GM18519 (cell line): ENCODE measurements around the gene FOXO3B.
A peak's percentile ranks its signal among the peaks of the same experiment; 100 is the strongest.
"Not testable (repeated sequence)": the region's sequence is repeated elsewhere in the genome, so short reads cannot be mapped to it uniquely, and the experiment has no call there.

Experiments used
- ATAC-seq: cut with Tn5 transposase; IDR thresholded peaks from one replicate; pipeline ENCODE4 v1.9.1; 2021; ENCODE audit warnings: mild to moderate bottlenecking, moderate library complexity; ENCODE audit not compliant: unreplicated experiment, low FRiP score

FOXO3B gene

DNA sequence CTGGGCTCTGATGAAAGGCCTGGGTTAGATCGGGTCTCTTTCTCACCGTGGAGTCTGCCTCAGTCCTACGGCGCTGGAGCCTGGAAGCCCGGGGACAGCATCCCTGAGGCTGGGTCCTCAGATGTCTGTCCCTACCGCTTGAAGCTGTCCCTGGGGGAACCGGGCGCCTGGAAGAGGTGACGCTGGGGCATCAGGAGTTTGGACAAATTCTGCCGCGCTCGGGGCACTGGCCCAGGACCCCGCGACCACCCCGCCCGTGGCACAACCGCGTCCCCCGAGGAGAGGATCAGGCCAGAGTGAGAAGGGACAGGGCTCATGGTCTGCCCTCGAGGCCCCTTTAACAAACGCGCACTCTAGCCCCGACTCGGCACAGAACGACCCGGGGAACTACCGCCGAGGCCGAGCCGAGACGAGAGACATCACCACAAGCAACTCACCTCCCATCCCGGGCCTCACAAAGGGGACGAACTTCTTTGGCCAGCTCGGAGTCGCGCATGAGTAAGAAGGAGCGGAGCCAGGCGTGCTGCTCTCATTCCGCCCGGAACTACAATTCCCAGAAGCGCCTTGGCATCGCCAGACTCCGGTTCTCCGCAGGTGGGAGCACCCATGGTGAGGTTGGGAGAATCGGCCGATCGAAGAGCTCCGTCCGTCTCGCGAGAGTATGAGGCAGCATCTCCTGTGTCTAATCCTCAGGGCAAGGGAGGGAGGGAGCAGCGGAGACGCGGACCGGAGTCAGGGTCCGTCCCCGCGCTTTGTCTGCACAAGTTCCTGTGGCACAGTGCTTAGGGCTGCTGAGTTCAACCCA, at the start of gene FOXO3B:
Gene FOXO3B, minus strand, starts transcription at position 548 of the 805 bp plus-strand sequence. CDS start 663 bp downstream, outside the sequence.
- peak; percentile 47 for ATAC-seq

- not testable (repeated sequence) for ATAC-seq
Measured at GRCh38 chr17:18723509-18723908, 41.4 kb upstream of the FOXO3B start.

GRCh38 chr17:18722612-18723011, 40.5 kb upstream of the FOXO3B start:
- ATAC-seq = not testable (repeated sequence)

DNA sequence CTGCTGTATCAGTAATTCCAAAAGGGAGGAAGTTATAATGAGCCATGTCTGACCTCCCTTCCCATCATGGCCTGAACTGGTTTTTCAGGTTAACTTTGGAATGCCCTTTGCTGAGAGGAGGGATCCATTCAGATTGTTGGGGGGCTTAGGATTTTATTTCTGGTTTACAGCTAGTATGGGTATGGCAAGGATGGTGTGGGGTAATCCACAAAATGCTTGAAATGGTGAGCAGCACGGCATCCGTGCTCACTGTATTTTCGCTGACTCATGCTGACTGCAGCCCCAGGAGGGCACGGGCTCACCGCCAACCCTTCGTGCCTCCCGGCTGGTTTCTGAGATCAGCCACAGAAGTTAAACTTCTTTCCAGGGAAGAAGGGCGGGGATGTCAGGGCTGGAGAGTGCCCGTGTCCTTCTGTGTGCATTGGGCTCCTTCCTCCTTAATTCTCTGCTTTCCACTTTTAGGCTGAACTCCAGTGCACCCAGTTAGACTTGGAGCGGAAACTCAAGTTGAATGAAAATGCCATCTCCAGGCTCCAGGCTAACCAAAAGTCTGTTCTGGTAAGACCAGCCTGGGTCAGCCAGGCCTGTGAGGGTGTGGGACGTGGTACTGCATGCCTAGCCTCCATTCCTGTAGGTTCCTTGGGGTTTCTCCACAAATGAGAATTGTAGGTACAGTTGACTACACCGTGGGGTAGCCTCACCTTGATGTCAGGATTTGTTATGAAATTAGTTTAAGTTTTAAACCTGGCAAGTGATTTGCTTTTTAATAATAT, 39.8 kb upstream of the FOXO3B start:
- not testable (repeated sequence) for ATAC-seq

DNA sequence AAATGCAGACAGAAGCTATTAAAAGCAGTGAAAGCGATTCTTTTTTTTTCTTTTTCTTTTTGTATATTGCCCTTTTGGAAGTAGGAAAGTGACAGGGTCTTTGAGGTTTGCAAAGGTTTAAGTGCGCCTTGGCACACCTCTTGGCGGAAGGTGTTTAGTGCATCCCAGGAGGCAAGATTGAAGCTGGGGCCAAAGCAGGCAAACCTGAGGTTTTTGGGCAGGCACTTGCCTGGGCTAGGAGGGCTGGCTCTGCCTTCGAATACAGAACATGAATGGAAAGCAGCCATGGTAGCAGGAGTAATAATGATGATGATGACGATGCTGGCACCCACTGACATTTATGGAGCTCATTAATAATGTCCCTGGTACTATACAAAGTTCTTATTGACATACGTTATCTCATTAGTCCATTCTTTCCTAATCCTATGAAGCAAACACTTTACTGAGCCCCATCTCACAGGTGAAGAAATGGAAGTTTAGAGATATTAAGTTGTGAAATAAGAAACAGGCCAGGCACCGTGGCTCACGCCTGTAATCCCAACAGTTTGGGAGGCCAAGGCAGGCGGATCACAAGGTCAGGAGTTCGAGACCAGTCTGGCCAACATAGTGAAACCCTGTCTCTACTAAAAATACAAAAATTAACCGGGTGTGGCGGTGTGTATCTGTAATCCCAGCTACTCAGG, 37.5 kb upstream of the FOXO3B start:
- ATAC-seq = not testable (repeated sequence)

GRCh38 chr17:18718643-18719427, 36.7 kb upstream of the FOXO3B start:
- ATAC-seq = not testable (repeated sequence)

DNA sequence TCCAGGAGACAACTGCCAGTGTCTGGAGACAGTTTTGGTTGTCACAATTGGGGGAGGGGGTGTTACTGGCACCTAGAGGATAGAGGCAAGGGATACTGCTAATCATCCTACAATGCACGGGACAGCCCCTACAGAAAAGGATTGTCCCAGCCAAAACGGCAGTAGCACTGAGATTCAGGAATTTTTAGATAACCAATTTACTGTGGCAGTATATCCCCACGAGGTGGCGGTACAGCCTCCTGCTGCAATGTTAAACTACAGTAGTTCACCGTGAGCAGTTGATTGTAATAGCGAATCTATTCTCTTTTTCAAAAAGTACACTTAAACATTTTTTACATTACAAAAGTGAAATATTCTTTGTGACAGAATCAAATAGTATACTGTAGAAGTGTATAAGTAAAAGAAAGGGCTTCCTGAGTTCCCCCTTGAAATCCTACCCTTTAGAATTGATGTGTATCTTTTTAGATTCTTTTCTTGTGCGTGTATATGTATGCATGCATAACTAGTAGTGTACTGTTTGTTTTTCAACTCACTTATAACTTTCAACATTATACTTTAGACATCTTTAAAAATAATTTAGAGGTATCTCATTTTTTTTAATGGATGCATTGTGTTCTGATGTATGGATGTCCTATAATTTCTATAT, 30.4 kb upstream of the FOXO3B start:
- ATAC-seq = not testable (repeated sequence)

DNA sequence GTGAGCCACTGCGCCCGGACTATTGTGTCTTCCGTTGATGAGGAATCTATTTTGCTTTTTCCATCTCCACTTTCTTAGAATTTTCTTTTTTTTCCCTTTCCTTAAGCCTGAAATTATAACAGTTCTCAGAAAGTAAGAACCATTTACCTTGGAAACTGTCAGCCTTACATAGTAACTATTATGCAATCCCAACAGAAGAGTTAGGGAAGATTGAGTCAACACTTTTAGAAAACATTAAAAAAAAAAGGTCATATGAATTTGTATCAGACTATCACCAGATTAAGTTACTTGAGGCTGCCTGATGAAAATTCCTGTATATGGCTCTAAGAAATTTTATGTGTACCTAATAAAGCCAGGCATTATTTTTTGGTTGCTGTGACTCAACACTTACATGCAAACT, 26.1 kb upstream of the FOXO3B start:
- not testable (repeated sequence) for ATAC-seq

DNA sequence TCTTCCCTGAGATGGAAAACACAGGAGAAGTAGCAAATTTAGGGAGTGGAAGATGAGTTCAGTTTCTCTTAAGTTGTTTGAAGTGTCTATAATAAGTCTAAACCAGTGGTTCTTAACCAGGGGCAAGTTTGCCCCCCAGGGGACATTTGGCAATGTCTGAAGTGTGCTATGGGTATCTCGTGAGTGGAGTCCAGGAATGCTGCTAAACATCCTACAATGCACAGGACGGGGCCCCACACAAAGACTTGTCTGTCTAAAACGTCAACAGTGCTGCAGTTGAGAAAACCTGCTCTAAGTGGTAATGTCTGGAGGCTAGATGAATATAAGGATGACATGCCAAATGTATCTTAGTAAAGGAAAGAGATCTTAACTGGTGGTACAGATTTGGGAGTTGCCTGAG, 23.8 kb upstream of the FOXO3B start:
- ATAC-seq = not testable (repeated sequence)

DNA sequence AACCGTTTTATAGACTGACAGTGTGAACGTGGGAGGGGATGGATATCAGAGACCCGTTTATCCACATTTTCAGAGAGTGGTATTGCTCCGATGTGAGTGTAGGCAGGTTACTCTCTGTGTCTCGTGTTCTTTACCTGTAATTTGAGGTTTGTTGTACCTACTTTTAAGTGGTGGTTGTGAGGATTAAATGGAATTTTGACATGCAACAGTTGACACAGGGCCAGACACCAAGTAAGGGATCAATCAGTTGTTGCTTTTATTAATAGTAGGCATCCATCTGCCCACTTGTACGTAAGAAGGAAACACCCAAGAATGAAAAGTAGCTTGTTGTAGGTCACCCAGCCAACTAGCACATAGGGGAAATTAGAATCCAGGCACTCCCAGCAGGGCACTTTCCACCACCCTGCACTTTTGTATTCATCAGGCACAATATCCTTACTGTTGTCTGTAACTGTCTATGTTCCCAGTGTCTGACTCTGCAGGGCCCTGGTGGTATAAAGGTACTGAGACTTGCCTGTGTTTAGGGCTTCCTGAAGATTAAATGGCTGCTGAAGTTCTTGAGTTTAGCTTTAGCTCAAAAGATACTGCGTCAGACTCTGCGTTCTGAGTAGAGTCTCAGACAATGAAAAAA, 16.5 kb upstream of the FOXO3B start:
- not testable (repeated sequence) for ATAC-seq

- not testable (repeated sequence) for ATAC-seq
Measured at GRCh38 chr17:18695143-18695542, 13.0 kb upstream of the FOXO3B start.

DNA sequence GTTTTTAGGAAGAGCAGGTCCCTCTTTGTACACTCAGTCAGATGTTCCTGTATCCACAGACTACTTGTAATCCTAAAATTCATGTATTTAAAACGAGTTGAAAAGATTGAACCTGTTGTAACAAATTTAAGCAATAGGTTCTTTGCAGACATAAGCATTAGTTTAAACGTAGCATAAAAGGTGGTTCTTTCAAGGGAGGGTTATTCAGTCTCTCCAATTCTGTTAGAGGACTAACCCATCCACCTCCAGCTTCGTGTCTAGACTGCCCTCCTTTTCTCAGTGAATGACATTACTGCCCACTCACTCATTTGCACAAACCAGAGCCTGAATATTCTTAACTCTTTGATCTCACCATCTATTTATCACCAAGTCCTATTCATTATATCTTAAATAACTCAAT, 554 bp upstream of the FOXO3B start:
- ATAC-seq = not testable (repeated sequence)

GRCh38 chr17:18677381-18677780, 4.7 kb downstream of the FOXO3B start:
- ATAC-seq = not testable (repeated sequence)

DNA sequence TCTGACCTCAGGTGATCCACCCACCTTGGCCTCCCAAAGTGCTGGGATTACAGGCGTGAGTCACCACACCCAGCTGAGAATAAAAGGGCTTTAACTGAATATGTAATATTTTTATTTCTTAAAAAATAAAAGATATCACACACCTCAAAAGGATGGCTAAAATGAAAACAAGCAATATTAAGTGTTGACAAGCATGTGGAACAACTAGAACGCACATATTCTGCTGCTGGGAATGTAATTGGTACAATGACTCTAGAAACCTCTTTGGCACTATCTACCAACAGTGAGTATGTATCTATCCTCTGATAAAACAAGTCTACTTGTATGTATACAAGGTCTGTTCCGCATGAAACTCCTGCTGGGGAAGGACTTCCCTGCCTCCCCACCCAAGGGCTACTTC, 5.2 kb downstream of the FOXO3B start:
- not testable (repeated sequence) for ATAC-seq

- ATAC-seq = not testable (repeated sequence)
Measured at GRCh38 chr17:18672395-18673227, 9.5 kb downstream of the FOXO3B start.

DNA sequence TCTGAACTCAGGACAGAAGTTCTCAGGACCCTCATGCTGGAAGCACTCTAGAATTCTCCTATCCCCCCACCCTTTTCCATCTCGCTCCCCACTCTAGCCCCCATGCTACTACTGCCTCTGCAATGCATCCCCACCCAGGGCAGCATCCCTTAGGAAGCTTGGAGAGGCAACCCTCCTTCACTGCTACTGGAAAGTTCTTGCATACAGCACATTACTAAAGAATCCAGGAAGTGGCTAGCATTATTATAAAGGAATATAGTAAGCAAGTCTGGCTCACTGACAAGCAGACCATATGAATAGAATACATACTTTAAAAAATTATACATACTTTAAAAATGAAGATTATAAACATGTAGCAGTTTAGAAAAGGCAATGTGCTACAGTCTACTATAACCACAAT, 13.5 kb downstream of the FOXO3B start:
- not testable (repeated sequence) for ATAC-seq

- not testable (repeated sequence) for ATAC-seq
Measured at GRCh38 chr17:18667535-18667934, 14.6 kb downstream of the FOXO3B start.

- not testable (repeated sequence) for ATAC-seq
Measured at GRCh38 chr17:18666326-18666725, 15.8 kb downstream of the FOXO3B start.
